GM12878 (cell line): ENCODE measurements around the gene SLC39A6. TPM values are rescaled to one million over a fixed set of nuclear protein-coding genes. Genes with fewer than 3 reads are reported as not detected.

Experiments used
- ATAC-seq: fragments of 200-7000 bp; cut with Tn5 transposase; 3 replicates; pipeline ENCODE4 v1.9.1; 2020; ENCODE audit warnings: mild to moderate bottlenecking, moderate library complexity
- BruUV-seq: library from RNA; stranded (reverse); fragments of 400-500 nt; replicated peaks from 2 replicates; lab custom pipeline; 2021; lab: Mats Ljungman, UMichigan
- CTCF ChIA-PET: fragments of 300-600 bp; sonication (Branson Sonifier 250); formaldehyde crosslinking; extraction: SDS; loops from one replicate; lab custom pipeline; 2021; ENCODE audit warnings: inconsistent platforms; lab: Yijun Ruan, JAX
- POLR2A ChIA-PET: fragments of 350-600 bp; formaldehyde crosslinking; extraction: SDS; loops from one replicate; lab custom pipeline; 2021; ENCODE audit warnings: inconsistent platforms; lab: Charles Lee
- RAD21 ChIA-PET: fragments of 300-600 bp; sonication (Branson Sonifier 250); formaldehyde crosslinking; loops from one replicate; lab custom pipeline; 2023; ENCODE audit warnings: antibody characterized with exemption; ENCODE audit not compliant: unreplicated experiment; lab: Charles Lee
- SMC1A ChIA-PET: fragments of 300-600 bp; sonication (Branson Sonifier 250); formaldehyde crosslinking; loops from one replicate; lab custom pipeline; 2023; ENCODE audit not compliant: unreplicated experiment, uncharacterized antibody; lab: Charles Lee
- DNase-seq: peaks from one replicate; pipeline ENCODE4 v3.0.0-alpha.2; 2011; ENCODE audit warnings: low read depth, low spot score
- FAIRE-seq: peaks from 3 replicates; lab custom pipeline; 2011; peaks lifted over from hg19 to GRCh38; lab: Jason Lieb, UNC
- H2AFZ ChIP-seq: 2 replicates; pipeline ENCODE4 v1.6.0; 2011; ENCODE audit warnings: low read depth, low read length, control low read depth; ENCODE audit not compliant: control insufficient read depth
- H3K27ac ChIP-seq: 2 replicates; pipeline ENCODE4 v1.5.1; 2011; ENCODE audit warnings: control low read depth; ENCODE audit not compliant: control insufficient read depth, insufficient read depth
- H3K27me3 ChIP-seq, 2 experiments: replicated peaks in 1 of 2; 2 replicates each; pipeline versions ENCODE4 v1.6.0 to v1.6.1; 2011; ENCODE audit warnings: low read length in 1 of 2; ENCODE audit not compliant: control insufficient read depth in 2 of 2, insufficient read depth in 2 of 2
- H3K36me3 ChIP-seq, 2 experiments: 2 replicates each; pipeline ENCODE4 v1.5.1; 2011; ENCODE audit warnings: low read length in 1 of 2; ENCODE audit not compliant: control insufficient read depth in 2 of 2, insufficient read depth in 2 of 2
- H3K4me1 ChIP-seq: 2 replicates; pipeline ENCODE4 v1.6.1; 2011; ENCODE audit warnings: mild to moderate bottlenecking, low read length, moderate library complexity, mixed read lengths; ENCODE audit not compliant: control insufficient read depth, insufficient read depth
- H3K4me2 ChIP-seq: 2 replicates; pipeline ENCODE4 v1.6.0; 2011; ENCODE audit warnings: control low read depth; ENCODE audit not compliant: control insufficient read depth, insufficient read depth
- H3K4me3 ChIP-seq: fragments of 200-600 bp; sonication (generic); 2 replicates; pipeline ENCODE4 v1.5.1; 2016
- H3K79me2 ChIP-seq: 2 replicates; pipeline ENCODE4 v1.6.0; 2011; ENCODE audit warnings: low read length; ENCODE audit not compliant: control insufficient read depth, insufficient read depth
- H3K9ac ChIP-seq: 2 replicates; pipeline ENCODE4 v1.8.0; 2011; ENCODE audit warnings: low read length, control low read depth, mixed read lengths; ENCODE audit not compliant: control insufficient read depth, insufficient read depth
- H3K9me3 ChIP-seq: replicated peaks from 3 replicates; pipeline ENCODE4 v1.5.1; 2011; ENCODE audit warnings: mild to moderate bottlenecking, low read length; ENCODE audit not compliant: control insufficient read depth, insufficient read depth
- H4K20me1 ChIP-seq: 2 replicates; pipeline ENCODE4 v1.6.0; 2011; ENCODE audit not compliant: control insufficient read depth, insufficient read depth
- BMI1 ChIP-seq: fragments of 450-650 bp; IDR thresholded peaks from 2 replicates; pipeline ENCODE4 v1.6.1; 2016; ENCODE audit warnings: mild to moderate bottlenecking, moderate library complexity, borderline replicate concordance
- CBX3 ChIP-seq: fragments of 200-600 bp; sonication (generic); IDR thresholded peaks from 2 replicates; pipeline ENCODE4 v1.6.1; 2016; ENCODE audit warnings: low read depth, borderline replicate concordance
- EED ChIP-seq: sonication (generic); IDR thresholded peaks from 2 replicates; pipeline ENCODE4 v1.6.1; 2016; ENCODE audit warnings: antibody characterized with exemption, low read depth
- EGR1 ChIP-seq, 2 experiments: IDR thresholded peaks; 1 replicate in 1 of 2; 2 replicates in 1 of 2; pipeline ENCODE4 v1.6.1; 2011 to 2012; ENCODE audit warnings: low read depth in 2 of 2, low read length in 2 of 2, borderline replicate concordance in 1 of 2, mild to moderate bottlenecking in 1 of 2, moderate library complexity in 1 of 2
- FOXK2 ChIP-seq: fragments of 450-650 bp; IDR thresholded peaks from 2 replicates; pipeline ENCODE4 v1.6.1; 2017; ENCODE audit warnings: mild to moderate bottlenecking, moderate library complexity
- NR2C1 ChIP-seq: fragments of 450-650 bp; IDR thresholded peaks from 2 replicates; pipeline ENCODE4 v1.6.1; 2017; ENCODE audit warnings: antibody characterized with exemption, mild to moderate bottlenecking, moderate library complexity
- SIN3A ChIP-seq: IDR thresholded peaks from 2 replicates; pipeline ENCODE4 v1.6.1; 2012; ENCODE audit warnings: low read depth, low read length, improper control_type of control experiment
- ZZZ3 ChIP-seq: IDR thresholded peaks from 2 replicates; pipeline ENCODE4 v1.6.1; 2011; ENCODE audit warnings: low read depth; ENCODE audit not compliant: control insufficient read depth, insufficient read length
- WGBS: methylation state at CpG from one replicate; pipeline ENCODE4 v1.1.6; 2016; ENCODE audit warnings: low lambda C conversion rate; ENCODE audit not compliant: insufficient replicate concordance, insufficient coverage; ENCODE audit errors: missing lambda C conversion rate; 5-methylcytosine and 5-hydroxymethylcytosine counted together
- in situ Hi-C: fragments of 300-500 bp; cut with MboI; formaldehyde crosslinking; loops from 9 replicates; pipeline ENCODE4 v1.14.3; 2018; ENCODE audit warnings: mixed read lengths
- intact Hi-C: fragments of 100-400 bp; cut with micrococcal nuclease; formaldehyde crosslinking; loops from one replicate; pipeline ENCODE4 v1.14.2; 2022; ENCODE audit not compliant: unreplicated experiment
- polyA plus RNA-seq, 11 experiments: library from polyadenylated mRNA; depleted of rRNA in 4 of 11; unstranded in 6 of 11; stranded (reverse) in 5 of 11; fragments of >200 nt; fragmentation: Nextera tagmentation in 4 of 11; fragmentation: Illumina TruSeq in 1 of 11; extraction: Ambion mirVana in 4 of 11; extraction: Trizol in 1 of 11; gene quantifications; 1 replicate in 1 of 11; 2 replicates in 10 of 11; pipeline versions ENCODE4 v1.2.1 to v1.2.3, GENCODE V29; 2011 to 2016; ENCODE audit warnings: inconsistent platforms in 2 of 11, missing spikeins in 2 of 11, low read depth in 1 of 11
- total RNA-seq, 4 experiments: library from RNA; depleted of rRNA in 3 of 4; stranded (reverse); fragments of >200 nt in 3 of 4; fragmentation: Illumina TruSeq in 1 of 4; extraction: Trizol in 1 of 4; gene quantifications; 2 replicates each; pipeline versions ENCODE4 v1.2.1 to v1.2.3, GENCODE V29; 2013 to 2021
- TF ChIP-seq, protein P1 (sequence below): fragments of 450-650 bp; IDR thresholded peaks from 2 replicates; pipeline ENCODE4 v1.6.1; 2018; ENCODE audit warnings: mild to moderate bottlenecking, low read depth, moderate library complexity; ENCODE audit not compliant: partially characterized antibody
- TF ChIP-seq, protein P2 (sequence below): fragments of 450-650 bp; IDR thresholded peaks from 2 replicates; pipeline ENCODE4 v1.6.1; 2017; ENCODE audit warnings: mild to moderate bottlenecking, moderate library complexity

Gene SLC39A6
- total and polyA plus RNA-seq, 10 of the 15 experiments (the other 5 are each of a cell fraction or from before 2014, with no cell fraction given): 12.4 to 65.9 (median 41.3) TPM

DNA sequence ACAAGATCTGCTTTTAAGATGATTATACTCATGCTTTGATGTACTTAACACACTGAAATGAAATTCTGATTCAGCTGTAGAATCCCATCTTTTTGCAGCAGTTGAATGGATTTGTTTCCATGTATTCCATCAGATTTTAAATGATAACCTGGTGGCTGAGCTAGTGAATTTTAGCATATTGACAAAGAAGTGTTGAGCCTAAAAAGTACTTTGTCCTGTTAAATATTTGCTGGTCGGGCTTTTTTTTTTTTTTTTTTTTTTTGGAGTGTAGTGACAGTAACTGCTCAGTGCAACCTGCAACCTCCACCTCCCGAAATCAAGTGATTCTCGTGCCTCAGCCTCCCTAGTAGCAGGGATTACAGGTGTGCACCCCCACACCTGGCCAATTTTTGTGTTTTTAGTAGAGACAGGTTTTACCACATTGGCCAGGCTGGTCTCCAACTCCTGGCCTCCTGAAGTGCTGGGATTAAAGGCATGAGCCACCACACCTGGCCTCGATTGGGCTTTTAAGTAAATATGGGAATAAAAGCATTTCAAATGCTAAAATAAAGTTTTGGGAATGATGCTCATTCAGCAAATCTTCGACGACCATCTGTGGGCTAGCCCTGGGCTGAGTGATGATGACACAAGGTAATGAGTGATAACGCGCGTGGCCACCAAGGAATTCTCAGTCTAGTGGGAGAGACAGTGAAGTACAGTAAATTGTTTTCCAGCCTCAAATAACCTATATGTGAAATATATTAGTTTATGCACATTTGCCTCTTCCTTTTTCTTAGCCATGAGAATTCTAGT, 2.7 kb upstream of the SLC39A6 start (continued):
- no peak for TF ChIP-seq EED
- TF ChIP-seq ZZZ3: no peak
- TF ChIP-seq EGR1 (IDR thresholded peaks at IDR 0.05; ENCODE audit: borderline replicate concordance in 1 of 2, low read depth in 2 of 2, low read length in 2 of 2): no peak
- TF ChIP-seq, protein P1, sequence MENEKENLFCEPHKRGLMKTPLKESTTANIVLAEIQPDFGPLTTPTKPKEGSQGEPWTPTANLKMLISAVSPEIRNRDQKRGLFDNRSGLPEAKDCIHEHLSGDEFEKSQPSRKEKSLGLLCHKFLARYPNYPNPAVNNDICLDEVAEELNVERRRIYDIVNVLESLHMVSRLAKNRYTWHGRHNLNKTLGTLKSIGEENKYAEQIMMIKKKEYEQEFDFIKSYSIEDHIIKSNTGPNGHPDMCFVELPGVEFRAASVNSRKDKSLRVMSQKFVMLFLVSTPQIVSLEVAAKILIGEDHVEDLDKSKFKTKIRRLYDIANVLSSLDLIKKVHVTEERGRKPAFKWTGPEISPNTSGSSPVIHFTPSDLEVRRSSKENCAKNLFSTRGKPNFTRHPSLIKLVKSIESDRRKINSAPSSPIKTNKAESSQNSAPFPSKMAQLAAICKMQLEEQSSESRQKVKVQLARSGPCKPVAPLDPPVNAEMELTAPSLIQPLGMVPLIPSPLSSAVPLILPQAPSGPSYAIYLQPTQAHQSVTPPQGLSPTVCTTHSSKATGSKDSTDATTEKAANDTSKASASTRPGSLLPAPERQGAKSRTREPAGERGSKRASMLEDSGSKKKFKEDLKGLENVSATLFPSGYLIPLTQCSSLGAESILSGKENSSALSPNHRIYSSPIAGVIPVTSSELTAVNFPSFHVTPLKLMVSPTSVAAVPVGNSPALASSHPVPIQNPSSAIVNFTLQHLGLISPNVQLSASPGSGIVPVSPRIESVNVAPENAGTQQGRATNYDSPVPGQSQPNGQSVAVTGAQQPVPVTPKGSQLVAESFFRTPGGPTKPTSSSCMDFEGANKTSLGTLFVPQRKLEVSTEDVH: no peak
- TF ChIP-seq FOXK2: no peak

DNA sequence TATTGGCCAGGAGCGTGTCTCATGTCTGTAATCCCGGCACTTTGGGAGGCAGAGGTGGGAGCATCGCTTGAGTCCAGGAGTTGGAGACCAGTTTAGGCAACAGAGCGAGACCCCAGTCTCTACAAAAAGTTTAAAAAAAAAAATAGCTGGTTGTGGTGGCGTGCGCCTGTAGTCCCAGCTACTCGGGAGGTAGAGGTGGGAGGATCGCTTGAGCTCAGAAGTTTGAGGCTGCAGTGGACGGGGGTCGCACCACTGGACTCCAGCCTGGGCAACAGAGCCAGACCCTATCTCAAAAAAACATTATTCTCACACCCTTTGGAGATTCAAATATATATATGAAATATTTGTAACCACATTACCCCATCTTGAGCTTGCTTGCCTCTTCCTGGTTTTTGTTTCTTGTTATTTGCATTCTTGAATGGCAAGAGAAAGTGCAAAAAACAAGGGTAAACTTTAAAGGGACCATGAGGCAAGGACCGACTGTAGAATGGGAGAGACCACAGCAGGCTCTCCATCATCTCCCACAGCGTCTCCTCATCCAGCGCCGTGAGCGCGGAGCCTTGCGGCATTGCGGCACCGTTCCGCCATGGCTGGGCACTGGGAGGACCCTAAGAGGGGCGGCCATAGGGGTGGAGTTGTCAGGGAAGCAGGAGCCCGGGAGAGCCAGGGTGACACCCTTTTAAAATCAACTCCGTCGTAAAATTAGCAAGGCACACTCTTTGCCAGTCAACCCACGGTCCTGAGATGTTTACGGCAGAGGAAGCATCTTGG, 1.9 kb upstream of the SLC39A6 start:
- Histone ChIP-seq H2AFZ (no peak overlapping the region), H3K36me3 (no peaks in the 10 kb centered on the region; a peak in 1 of 4 replicates), H3K4me3 (peak overlapping the region; percentile 85), H4K20me1 (no peaks in the 10 kb centered on the region), H3K4me1 (peaks cover 7% of the 10 kb centered on the region; the same call in 1 of the 2 replicates), H3K9ac (peak overlapping the region; percentile 99), H3K27ac (no peak overlapping the region; the same call in 1 of the 2 replicates), H3K4me2 (peak overlapping the region; percentile 85), H3K9me3 (no peaks in the 10 kb centered on the region; the same call in 2 of the 3 replicates), H3K79me2 (peaks cover 73% of the 10 kb centered on the region), H3K27me3 (no peaks in the 10 kb centered on the region)
- WGBS: 90% methylated on average over 26 of the region's 26 CpGs
- in situ Hi-C loops (no loop called here), intact Hi-C loops (no loop called here)
- ChIA-PET CTCF (interaction anchor here (1.5 kb wide), 1 partner anchor 153 kb away, joined by 6 read pairs; no protein-coding TSS in a partner anchor), POLR2A (interaction anchor here (0.6 kb wide), 1 partner anchor 18 kb away, joined by 7 read pairs; no protein-coding TSS in a partner anchor), SMC1A (interaction anchor here (0.6 to 1.6 kb wide), 8 partner anchors 8 to 640 kb away, joined by 3 to 5 read pairs (median 3); no protein-coding TSS in a partner anchor), RAD21 (interaction anchor here (3.3 kb wide), 1 partner anchor 154 kb away, joined by 11 read pairs; no protein-coding TSS in a partner anchor)
- no TSS peak for BruUV-seq
- no peak for DNase-seq
- ATAC-seq: no peak
- no peak for FAIRE-seq
- TF ChIP-seq, protein P2, sequence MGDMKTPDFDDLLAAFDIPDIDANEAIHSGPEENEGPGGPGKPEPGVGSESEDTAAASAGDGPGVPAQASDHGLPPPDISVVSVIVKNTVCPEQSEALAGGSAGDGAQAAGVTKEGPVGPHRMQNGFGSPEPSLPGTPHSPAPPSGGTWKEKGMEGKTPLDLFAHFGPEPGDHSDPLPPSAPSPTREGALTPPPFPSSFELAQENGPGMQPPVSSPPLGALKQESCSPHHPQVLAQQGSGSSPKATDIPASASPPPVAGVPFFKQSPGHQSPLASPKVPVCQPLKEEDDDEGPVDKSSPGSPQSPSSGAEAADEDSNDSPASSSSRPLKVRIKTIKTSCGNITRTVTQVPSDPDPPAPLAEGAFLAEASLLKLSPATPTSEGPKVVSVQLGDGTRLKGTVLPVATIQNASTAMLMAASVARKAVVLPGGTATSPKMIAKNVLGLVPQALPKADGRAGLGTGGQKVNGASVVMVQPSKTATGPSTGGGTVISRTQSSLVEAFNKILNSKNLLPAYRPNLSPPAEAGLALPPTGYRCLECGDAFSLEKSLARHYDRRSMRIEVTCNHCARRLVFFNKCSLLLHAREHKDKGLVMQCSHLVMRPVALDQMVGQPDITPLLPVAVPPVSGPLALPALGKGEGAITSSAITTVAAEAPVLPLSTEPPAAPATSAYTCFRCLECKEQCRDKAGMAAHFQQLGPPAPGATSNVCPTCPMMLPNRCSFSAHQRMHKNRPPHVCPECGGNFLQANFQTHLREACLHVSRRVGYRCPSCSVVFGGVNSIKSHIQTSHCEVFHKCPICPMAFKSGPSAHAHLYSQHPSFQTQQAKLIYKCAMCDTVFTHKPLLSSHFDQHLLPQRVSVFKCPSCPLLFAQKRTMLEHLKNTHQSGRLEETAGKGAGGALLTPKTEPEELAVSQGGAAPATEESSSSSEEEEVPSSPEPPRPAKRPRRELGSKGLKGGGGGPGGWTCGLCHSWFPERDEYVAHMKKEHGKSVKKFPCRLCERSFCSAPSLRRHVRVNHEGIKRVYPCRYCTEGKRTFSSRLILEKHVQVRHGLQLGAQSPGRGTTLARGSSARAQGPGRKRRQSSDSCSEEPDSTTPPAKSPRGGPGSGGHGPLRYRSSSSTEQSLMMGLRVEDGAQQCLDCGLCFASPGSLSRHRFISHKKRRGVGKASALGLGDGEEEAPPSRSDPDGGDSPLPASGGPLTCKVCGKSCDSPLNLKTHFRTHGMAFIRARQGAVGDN: no peak
- TF ChIP-seq CBX3 (no peak), EGR1 (IDR thresholded peaks at IDR 0.05; ENCODE audit: borderline replicate concordance in 1 of 2, low read depth in 2 of 2, low read length in 2 of 2) (no peak), BMI1 (no peak), NR2C1 (no peak), SIN3A (no peak)
